GM13977 (cell line): ENCODE data around the gene KLK7.

Experiments used
- DNase-seq: peaks from one replicate; pipeline ENCODE4 v3.0.0; 2012; ENCODE audit warnings: low spot score
- in situ Hi-C: fragments of 300-500 bp; cut with MboI; formaldehyde crosslinking; loops from one replicate; pipeline ENCODE4 v1.12.0; 2022; ENCODE audit warnings: low sequenced_read_pairs, low pct_unique_long_range_greater_than_20kb, mixed read lengths, inconsistent platforms; ENCODE audit not compliant: unreplicated experiment
- TF ChIP-seq, protein P1 (sequence below): IDR thresholded peaks from 2 replicates; pipeline ENCODE4 v1.5.1; 2012; ENCODE audit warnings: mild to moderate bottlenecking, control low read depth; ENCODE audit not compliant: insufficient read depth; ENCODE audit errors: extremely low read depth, missing control alignments

KLK7 gene

DNA sequence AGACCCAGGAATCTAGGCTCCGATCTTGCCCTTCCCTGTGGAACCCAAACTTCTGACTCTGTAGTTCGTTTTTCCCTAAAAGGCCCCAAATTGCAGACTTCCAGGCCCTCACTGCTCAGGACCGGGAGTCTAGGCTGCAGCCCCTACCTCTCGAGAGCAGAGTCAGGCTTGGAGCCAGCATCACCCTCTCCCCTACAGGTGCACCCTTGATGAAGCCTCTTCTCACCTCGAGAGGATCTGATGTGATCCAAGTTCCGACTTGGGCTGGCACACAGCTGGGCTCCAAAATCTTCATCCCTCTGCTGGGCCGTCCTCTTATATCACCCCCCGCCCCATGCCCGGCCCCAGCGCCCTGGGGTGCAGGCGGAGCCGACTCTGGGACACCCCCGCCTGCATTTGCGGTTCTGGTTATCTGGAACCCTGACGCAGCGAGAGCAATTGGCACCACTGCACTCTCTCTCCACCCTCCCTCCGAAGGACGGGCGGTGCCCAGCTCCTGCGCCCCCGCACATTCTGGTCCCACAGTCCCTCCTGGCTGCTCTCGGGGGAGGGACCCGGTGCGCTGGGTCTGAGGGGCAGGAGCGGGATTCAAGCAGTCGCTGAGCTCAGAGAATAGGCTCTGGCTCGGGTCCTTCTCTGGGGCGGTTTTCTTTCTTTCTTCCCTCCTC lies at the start of gene KLK7:
Gene KLK7, minus strand, starts transcription at position 293 of the 668 bp plus-strand sequence. CDS start 1,518 bp downstream, outside the sequence.
- no peak for DNase-seq
- in situ Hi-C loops = no loop called here
- TF ChIP-seq, protein P1, sequence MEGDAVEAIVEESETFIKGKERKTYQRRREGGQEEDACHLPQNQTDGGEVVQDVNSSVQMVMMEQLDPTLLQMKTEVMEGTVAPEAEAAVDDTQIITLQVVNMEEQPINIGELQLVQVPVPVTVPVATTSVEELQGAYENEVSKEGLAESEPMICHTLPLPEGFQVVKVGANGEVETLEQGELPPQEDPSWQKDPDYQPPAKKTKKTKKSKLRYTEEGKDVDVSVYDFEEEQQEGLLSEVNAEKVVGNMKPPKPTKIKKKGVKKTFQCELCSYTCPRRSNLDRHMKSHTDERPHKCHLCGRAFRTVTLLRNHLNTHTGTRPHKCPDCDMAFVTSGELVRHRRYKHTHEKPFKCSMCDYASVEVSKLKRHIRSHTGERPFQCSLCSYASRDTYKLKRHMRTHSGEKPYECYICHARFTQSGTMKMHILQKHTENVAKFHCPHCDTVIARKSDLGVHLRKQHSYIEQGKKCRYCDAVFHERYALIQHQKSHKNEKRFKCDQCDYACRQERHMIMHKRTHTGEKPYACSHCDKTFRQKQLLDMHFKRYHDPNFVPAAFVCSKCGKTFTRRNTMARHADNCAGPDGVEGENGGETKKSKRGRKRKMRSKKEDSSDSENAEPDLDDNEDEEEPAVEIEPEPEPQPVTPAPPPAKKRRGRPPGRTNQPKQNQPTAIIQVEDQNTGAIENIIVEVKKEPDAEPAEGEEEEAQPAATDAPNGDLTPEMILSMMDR = no peak

DNA sequence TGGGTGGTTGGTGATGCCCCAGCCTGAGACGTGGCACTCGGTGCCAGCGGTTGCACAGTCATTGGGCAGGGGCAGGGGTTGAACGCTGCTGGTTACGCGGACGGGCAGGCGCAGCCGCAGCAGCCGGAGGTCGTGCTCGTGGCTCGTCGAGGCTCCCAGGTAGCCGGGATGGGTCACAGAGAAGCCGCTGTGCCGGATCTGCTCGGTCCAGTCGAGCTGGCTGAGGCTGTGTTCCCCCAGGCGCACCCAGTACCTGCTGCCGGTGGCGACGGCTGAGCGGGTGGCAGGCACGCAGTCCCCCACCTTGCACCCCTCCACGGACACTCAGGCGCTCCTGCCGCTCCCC lies 48.1 kb upstream of the KLK7 start:
- DNase-seq = no peak
- in situ Hi-C loops = no loop called here
- TF ChIP-seq, protein P1 = no peak

DNA sequence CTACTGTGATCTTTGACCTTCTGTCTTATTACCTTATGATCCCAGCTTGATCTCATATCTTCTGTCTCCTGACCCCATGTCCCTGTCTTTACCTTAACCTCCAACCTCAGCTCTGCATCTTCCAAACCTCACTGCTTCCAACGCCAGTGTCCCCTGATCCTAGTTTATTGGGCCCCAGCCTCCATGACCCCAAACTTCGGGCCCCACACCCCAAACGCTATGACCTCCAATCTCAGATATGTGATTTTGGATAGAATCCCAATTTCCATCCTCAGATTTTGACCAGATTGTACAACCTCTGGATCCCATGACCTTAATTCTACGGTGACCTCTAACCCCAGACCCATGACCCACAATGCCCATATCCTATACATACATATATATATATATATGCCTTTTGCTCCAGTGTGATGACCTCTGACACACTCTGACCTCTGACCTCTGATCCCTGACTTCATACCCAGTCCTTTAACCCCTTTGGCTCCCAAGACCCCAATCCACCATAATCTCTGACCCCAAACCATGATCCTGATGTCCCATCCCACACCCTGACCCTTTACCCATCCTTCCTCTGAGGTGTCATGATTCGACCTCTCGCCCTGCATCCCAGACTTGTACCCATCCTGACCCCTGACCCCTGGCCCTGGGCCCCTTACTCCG lies 47.6 kb upstream of the KLK7 start:
- in situ Hi-C loops = no loop called here
- no peak for DNase-seq
- TF ChIP-seq, protein P1 = no peak

DNA sequence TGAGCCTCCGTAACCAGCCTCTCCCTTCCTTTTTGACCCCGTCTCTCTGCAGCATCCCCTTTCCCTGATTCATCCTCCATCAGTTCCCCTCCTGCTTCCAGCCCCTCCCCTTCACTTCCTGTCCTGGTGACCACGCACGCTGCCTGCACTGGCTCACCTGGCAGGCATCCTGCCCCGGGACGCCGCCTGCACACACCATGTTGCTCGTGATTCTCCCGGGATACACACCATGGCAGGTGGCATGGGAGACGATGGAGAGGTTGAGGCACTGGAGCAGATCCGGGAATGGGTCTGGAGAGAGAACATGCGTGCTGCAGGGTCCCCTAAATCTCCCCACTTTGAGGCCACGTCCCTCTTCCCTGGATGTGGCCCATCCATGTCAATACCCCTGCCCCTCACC lies 46.9 kb upstream of the KLK7 start:
- TF ChIP-seq, protein P1 = no peak
- in situ Hi-C loops = no loop called here
- no peak for DNase-seq

DNA sequence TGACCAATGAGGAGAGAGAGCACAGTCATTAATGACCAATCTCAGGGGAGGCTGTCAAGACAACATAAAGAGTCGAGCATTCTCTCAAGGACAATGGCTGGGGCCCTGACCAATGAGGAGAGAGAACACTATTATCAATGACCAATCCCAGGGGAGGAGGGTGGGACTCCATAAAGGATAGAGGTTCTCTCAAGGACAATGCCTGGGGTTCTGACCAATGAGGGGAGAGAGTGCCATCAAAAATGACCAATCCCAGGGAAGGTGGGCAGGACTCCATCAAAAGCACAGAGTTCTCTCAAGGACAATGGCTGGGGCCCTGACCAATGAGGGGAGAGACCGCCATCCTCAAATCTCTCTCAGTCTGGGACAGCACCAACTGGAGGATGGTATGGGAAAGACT lies 46.0 kb upstream of the KLK7 start:
- TF ChIP-seq, protein P1 = no peak
- DNase-seq = no peak
- in situ Hi-C loops = no loop called here

DNA sequence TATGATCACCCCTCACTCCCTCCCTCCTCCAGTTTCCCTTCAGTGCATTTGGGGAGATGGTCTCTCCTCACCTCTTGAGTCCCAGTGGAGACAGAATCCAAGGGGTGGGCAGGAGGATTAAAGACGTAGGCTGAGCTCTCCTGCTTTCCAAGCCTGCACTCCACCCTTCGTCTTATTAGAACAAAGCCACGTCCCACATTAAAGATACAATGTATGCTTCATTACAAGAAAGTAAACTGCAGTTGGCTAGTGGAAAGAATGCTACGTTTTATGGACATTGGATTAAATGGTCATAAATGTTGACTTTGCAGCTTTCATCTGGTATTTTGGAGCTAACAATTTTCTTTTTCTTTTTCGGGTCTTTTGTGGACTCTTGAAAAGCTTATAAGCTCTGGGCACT lies 44.2 kb upstream of the KLK7 start:
- in situ Hi-C loops = no loop called here
- TF ChIP-seq, protein P1 = no peak
- DNase-seq = no peak
